ENCODE measurements around the gene ROBO1.

ROBO1 gene

GRCh38 chr3:78823859-78824258 is 943.9 kb downstream of the ROBO1 start:
- DNase-seq = no peak

- DNase-seq = no peak
Measured at GRCh38 chr3:78823434-78823833, 944.4 kb downstream of the ROBO1 start.

DNA sequence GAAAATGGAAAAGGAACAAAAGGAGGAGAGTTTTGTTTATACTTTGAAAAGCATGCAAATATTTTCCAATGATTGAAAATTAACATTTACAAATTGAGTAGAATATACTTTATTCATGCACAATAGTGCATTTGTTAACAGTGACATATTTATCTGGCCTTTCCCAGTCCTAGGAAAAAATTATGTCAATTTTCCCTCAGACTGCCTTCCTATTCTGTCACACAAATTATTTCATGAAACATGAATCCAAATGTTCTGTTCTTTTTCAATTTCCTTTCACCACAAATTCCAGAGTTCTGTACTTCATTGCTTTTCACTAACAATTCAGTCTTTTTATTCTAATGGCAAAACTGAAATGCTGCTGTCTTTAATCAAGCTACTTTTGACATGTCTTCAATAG is 945.1 kb downstream of the ROBO1 start:
- DNase-seq = no peak

GRCh38 chr3:78820542-78820941 is 947.3 kb downstream of the ROBO1 start:
- no peak for DNase-seq

- DNase-seq = no peak
Measured at GRCh38 chr3:78818161-78818985, 949.4 kb downstream of the ROBO1 start.

GRCh38 chr3:78814893-78815562 is 952.8 kb downstream of the ROBO1 start:
- no peak for DNase-seq

GRCh38 chr3:78812166-78812565 is 955.6 kb downstream of the ROBO1 start:
- no peak for DNase-seq

GRCh38 chr3:78809966-78810365 is 957.8 kb downstream of the ROBO1 start:
- DNase-seq = no peak

GRCh38 chr3:78804251-78805037 is 963.4 kb downstream of the ROBO1 start:
- no peak for DNase-seq

- DNase-seq = no peak
Measured at GRCh38 chr3:78802562-78802930, 965.3 kb downstream of the ROBO1 start.

GRCh38 chr3:78801926-78802561 is 965.8 kb downstream of the ROBO1 start:
- no peak for DNase-seq

- no peak for DNase-seq
Measured at GRCh38 chr3:78799681-78800080, 968.1 kb downstream of the ROBO1 start.

DNA sequence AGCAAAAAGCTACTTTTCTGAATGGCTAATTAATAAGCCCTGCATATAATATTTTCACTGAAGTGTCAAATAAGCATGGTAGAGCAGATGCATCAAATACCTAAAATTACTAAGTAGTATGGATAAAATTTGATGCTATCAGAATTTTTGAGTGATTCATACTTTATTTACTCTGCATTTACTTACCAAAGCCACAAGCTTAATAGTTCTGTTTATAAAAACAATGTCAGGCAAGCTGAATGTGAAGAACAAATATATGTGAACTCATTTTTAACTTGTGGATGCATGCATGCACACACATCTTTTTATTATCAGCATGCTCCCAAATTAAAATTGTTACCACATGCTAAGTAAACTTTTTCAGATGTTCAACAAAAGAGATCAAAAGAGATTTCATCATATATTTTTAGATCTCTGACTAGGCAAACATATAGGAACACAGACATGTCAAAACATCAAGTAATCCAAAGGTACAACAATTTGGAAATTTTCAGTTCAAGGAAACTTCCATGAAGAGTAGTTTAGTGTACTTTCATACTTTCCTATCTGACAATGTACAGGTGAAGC is 969.4 kb downstream of the ROBO1 start:
- DNase-seq = no peak

DNA sequence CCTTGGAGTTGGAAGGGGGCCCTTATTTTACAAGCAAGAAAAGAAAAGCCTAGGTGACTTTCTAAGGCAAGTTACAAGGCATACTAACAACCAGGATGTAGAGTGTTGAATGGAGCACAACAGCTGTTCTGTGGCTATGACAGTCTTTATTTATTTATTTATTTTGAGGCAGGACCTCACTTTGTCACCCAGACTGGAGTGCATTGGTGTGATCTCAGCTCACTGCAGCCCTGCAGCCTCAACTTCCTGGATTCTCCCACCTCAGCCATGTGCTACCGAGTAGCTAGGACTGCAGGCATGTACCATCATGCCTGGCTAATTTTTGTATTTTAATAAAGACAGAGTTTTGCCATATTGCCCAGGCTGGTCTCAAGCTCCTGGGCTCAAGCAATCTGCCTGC is 973.4 kb downstream of the ROBO1 start:
- no peak for DNase-seq

DNA sequence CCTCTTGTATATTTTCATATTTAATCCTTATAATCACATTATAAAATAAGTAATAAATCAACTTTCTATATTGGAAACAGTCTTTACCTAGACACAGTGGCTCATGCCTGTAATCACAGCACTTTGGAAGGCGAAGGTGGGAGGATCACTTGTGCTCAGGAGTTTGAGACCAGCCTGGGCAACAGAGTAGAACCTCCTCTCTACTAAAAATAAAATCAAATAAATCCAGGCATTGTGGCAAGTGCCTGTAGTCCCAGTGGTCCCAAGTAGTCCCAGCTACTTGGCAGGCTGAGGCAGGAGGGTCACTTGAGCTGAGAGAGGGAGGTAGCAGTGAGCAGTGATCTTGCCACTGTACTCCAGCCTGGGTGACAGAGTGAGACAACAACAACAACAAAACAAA is 975.1 kb downstream of the ROBO1 start:
- no peak for DNase-seq

DNA sequence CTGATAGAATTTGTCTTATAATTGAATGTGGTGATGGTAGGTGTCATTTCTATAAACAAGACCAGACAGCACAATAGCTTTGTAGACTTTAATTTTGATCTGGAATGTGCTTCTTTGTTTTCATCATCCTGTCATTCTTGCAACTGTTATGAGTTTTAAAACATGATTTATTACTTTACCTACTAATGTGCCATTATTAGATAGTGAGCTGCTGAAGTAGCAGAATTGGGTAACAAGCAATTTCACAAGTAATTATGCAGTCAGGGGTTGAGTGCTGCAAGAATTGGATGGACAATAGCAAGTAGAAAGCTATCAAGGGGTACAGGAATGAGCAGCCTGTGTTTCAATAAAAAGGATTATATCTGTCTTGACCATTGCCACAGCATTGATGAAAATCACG is 975.6 kb downstream of the ROBO1 start:
- DNase-seq = no peak

- no peak for DNase-seq
Measured at GRCh38 chr3:78791753-78792152, 976.0 kb downstream of the ROBO1 start.

DNA sequence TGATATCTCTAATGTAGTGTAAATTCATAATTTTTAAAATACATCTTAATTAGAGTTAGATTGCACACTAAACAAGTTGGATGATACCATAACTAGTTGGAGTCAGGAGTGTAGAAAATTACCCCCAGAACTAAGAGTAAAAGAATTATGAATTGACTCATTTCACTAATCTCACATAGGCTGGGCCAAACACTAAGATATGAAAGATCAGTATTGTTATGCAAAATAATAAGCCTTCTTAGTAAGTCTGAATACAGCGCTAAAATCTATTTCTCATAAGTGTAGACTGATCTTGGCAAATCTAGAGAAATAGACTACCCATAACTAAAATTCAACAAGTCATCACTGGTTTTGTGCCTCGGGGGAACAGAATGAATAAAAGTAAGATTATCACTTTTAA is 979.0 kb downstream of the ROBO1 start:
- no peak for DNase-seq

DNA sequence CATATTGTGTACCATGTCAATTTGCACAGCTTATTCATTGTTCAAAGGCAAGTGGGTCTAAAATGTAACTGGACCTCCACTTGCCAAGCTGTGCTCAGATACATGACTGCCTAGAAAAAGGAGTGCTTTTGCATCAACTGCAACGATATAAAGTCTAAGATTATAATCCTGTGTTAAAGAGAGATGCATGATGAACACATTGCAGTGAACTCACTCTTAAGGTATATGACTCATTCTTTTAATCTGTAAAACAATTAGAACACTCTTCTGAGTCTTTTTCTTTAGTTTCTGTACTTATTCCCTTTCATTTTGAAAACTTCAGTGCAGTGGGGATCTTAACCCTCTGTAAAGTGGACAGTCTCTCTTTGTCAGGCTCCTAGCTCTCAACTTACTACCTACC is 982.8 kb downstream of the ROBO1 start:
- DNase-seq = no peak

- no peak for DNase-seq
Measured at GRCh38 chr3:78781351-78781750, 986.4 kb downstream of the ROBO1 start.

GRCh38 chr3:78765671-78766485 is 1001.9 kb downstream of the ROBO1 start:
- peak; percentile 1 for DNase-seq

DNA sequence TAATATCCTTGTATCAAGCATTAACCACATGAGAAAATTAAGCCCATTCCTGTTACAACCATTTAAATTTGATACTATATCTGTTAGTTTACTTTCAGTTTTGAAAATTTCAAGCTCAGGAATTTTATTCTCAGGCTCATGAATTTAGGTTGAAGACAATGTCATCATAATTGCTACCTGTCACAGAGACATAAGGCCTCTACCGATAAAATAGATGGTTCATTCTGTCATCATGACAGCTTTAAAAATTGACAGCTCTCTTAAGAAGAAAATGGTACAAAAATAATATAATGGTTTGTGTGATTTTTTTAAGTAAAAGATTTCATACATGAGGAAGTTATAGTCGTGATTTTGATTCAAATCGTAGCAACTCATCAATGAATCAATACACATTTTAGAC is 1003.2 kb downstream of the ROBO1 start:
- DNase-seq = no peak
